CD4-positive, alpha-beta T cell treated with Interleukin-4 for 4 hours (primary cell): ENCODE measurements around the gene ATP10B.
A peak's percentile ranks its signal among the peaks of the same experiment; 100 is the strongest.
"Not testable (repeated sequence)": the region's sequence is repeated elsewhere in the genome, so short reads cannot be mapped to it uniquely, and the experiment has no call there.

Experiments used
- DNase-seq: peaks from one replicate; pipeline ENCODE4 v3.0.0-alpha.2; 2020

The ATP10B gene

GRCh38 chr5:160812996-160813395 lies 39.0 kb downstream of the ATP10B start:
- not testable (repeated sequence) for DNase-seq

- DNase-seq: no peak
These were observed 46.6 kb downstream of the ATP10B start for GRCh38 chr5:160805376-160805775.

GRCh38 chr5:160802592-160802991 lies 49.4 kb downstream of the ATP10B start:
- DNase-seq: no peak

GRCh38 chr5:160800375-160801275 lies 51.4 kb downstream of the ATP10B start:
- DNase-seq: no peak

GRCh38 chr5:160799184-160799583 lies 52.8 kb downstream of the ATP10B start:
- peak; percentile 5 for DNase-seq

GRCh38 chr5:160797020-160797419 lies 55.0 kb downstream of the ATP10B start:
- no peak for DNase-seq

- no peak for DNase-seq
These were observed 58.5 kb downstream of the ATP10B start for GRCh38 chr5:160793530-160793899.

- no peak for DNase-seq
These were observed 59.1 kb downstream of the ATP10B start for GRCh38 chr5:160792732-160793529.

GRCh38 chr5:160792281-160792680 lies 59.7 kb downstream of the ATP10B start:
- no peak for DNase-seq

- no peak for DNase-seq
These were observed 62.7 kb downstream of the ATP10B start for GRCh38 chr5:160789219-160789859.

- DNase-seq: no peak
These were observed 63.8 kb downstream of the ATP10B start for GRCh38 chr5:160788102-160788660.

- no peak for DNase-seq
These were observed 64.8 kb downstream of the ATP10B start for GRCh38 chr5:160787240-160787639.

- no peak for DNase-seq
These were observed 77.2 kb downstream of the ATP10B start for GRCh38 chr5:160774666-160775315.

GRCh38 chr5:160773646-160774410 lies 78.2 kb downstream of the ATP10B start:
- no peak for DNase-seq

- no peak for DNase-seq
These were observed 79.2 kb downstream of the ATP10B start for GRCh38 chr5:160772854-160773253.

GRCh38 chr5:160770718-160771117 lies 81.3 kb downstream of the ATP10B start:
- DNase-seq: no peak

- DNase-seq: no peak
These were observed 82.7 kb downstream of the ATP10B start for GRCh38 chr5:160769301-160769700.

- DNase-seq: no peak
These were observed 84.9 kb downstream of the ATP10B start for GRCh38 chr5:160767062-160767461.

- DNase-seq: no peak
These were observed 92.0 kb downstream of the ATP10B start for GRCh38 chr5:160760008-160760407.

- no peak for DNase-seq
These were observed 94.8 kb downstream of the ATP10B start for GRCh38 chr5:160757194-160757593.

- DNase-seq: no peak
These were observed 100.9 kb downstream of the ATP10B start for GRCh38 chr5:160750938-160751657.
